Heart left ventricle (tissue), 13 donors: ENCODE data around the gene UGT1A5.
"Not testable (repeated sequence)": the region's sequence is repeated elsewhere in the genome, so short reads cannot be mapped to it uniquely, and the experiment has no call there.

ENCODE experiments used
- CTCF ChIP-seq, 12 donors: fragments of 200-600 bp; sonication (generic) in 4 of 12; IDR thresholded peaks; one replicate each; pipeline versions ENCODE4 v1.5.0 to v1.8.0; 2018 to 2022; ENCODE audit warnings: antibody characterized with exemption in 12 of 12, mild to moderate bottlenecking in 5 of 12
- POLR2A ChIP-seq, 2 donors: fragments of 450-650 bp; IDR thresholded peaks; one replicate each; pipeline ENCODE4 v1.6.1; 2017; ENCODE audit warnings: antibody characterized with exemption in 2 of 2, mild to moderate bottlenecking in 2 of 2, moderate library complexity in 2 of 2
- donor health status: ischemic (EF 13 %, LVEDD 7.1; RV severe dilation, severe dysfunction).
- donor health status: DM: no; HTN: yes; CAD: no.
- donor health status: DM: no; HTN: no; CAD: no.
- donor health status: ischemic (EF 25% LVEDD 6.9; RV normal size, moderate dysfunction).
- donor health status: ischemic (EF 25% LVEDD 5.7; RV mildly dilated, moderate dysfunction).
- donor health status: ischemic (EF 35%, LVEDD 5.7; RV mildly dilated, moderate dysfunction).
- donor health status: nonischemic (EF 11% LVEDD 7.7; RV severe dilation, severe dysfunction).
- donor health status: DM: yes; HTN: yes; CAD: no.
- donor health status: PGD.
- donor health status: ischemic (EF 29% LVEDD 5.4; RV normal size, mild dysfunction).
- donor health status: nonischemic (EF 23%, LVEDD 6.1; RV moderate dilation, normal function).

GRCh38 chr2:233700842-233701241 lies 11.9 kb upstream of the UGT1A5 start:
- not testable (repeated sequence) for TF ChIP-seq CTCF, POLR2A (IDR thresholded peaks at IDR 0.05)
